Caco-2 (cell line): ENCODE measurements around the gene C5AR2. TPM values are rescaled to one million over a fixed set of nuclear protein-coding genes. Genes with fewer than 3 reads are reported as not detected.
"Not testable (repeated sequence)": the region's sequence is repeated elsewhere in the genome, so short reads cannot be mapped to it uniquely, and the experiment has no call there.

ENCODE experiments used
- BruUV-seq: library from RNA; stranded (reverse); fragments of 400-500 nt; replicated peaks from 2 replicates; lab custom pipeline; 2021; lab: Mats Ljungman, UMichigan
- CTCF ChIA-PET: fragments of 300-600 bp; sonication (Branson Sonifier 250); formaldehyde crosslinking; loops from one replicate; lab custom pipeline; 2022; ENCODE audit warnings: antibody characterized with exemption; lab: Charles Lee
- POLR2A ChIA-PET: fragments of 300-600 bp; sonication (Branson Sonifier 250); formaldehyde crosslinking; loops from one replicate; lab custom pipeline; 2022; ENCODE audit warnings: antibody characterized with exemption; lab: Charles Lee
- DNase-seq, 2 experiments: peaks; one replicate each; pipeline versions ENCODE4 v3.0.0 to v3.0.0-alpha.2; 2020 to 2022
- H3K27me3 ChIP-seq: replicated peaks from 2 replicates; pipeline ENCODE4 v1.6.0; 2011; ENCODE audit warnings: low read length; ENCODE audit not compliant: control insufficient read depth, insufficient read depth
- H3K36me3 ChIP-seq: 2 replicates; pipeline ENCODE4 v1.5.1; 2011; ENCODE audit warnings: low read length; ENCODE audit not compliant: control insufficient read depth, insufficient read depth
- H3K4me1 ChIP-seq: fragments of 250-450 bp; sonication (Bioruptor Pico); 2 replicates; pipeline ENCODE4 v1.5.1; 2020; ENCODE audit warnings: mild to moderate bottlenecking
- H3K4me3 ChIP-seq: 2 replicates; pipeline ENCODE4 v1.5.1; 2011; ENCODE audit warnings: low read depth, mild to moderate bottlenecking, control low read depth, low read length
- H3K9me3 ChIP-seq: fragments of 250-450 bp; sonication (Bioruptor Pico); 2 replicates; pipeline ENCODE4 v1.5.1; 2020; ENCODE audit warnings: mild to moderate bottlenecking, moderate library complexity
- H3K27ac Mint-ChIP-seq: one replicate; pipeline ENCODE4 v1.8.0; 2022; ENCODE audit warnings: mixed read lengths; ENCODE audit not compliant: unreplicated experiment
- H3K27me3 Mint-ChIP-seq: one replicate; pipeline ENCODE4 v1.8.0; 2022; ENCODE audit warnings: mixed read lengths; ENCODE audit not compliant: insufficient read depth, unreplicated experiment
- H3K36me3 Mint-ChIP-seq: one replicate; pipeline ENCODE4 v1.8.0; 2022; ENCODE audit warnings: mild to moderate bottlenecking, mixed read lengths; ENCODE audit not compliant: insufficient read depth, unreplicated experiment
- H3K4me1 Mint-ChIP-seq: one replicate; pipeline ENCODE4 v1.8.0; 2022; ENCODE audit warnings: low read depth, mixed read lengths; ENCODE audit not compliant: unreplicated experiment
- H3K4me3 Mint-ChIP-seq: one replicate; pipeline ENCODE4 v1.8.0; 2022; ENCODE audit warnings: mild to moderate bottlenecking, moderate library complexity, mixed read lengths; ENCODE audit not compliant: unreplicated experiment
- H3K9me3 Mint-ChIP-seq: one replicate; pipeline ENCODE4 v1.8.0; 2022; ENCODE audit warnings: mixed read lengths; ENCODE audit not compliant: unreplicated experiment
- CTCF ChIP-seq, 2 experiments: fragments of 200-600 bp in 1 of 2; IDR thresholded peaks; 1 replicate in 1 of 2; 2 replicates in 1 of 2; pipeline versions ENCODE4 v1.5.1 to v1.8.0; 2011 to 2022; ENCODE audit warnings: antibody characterized with exemption in 1 of 2, control low read depth in 1 of 2, inconsistent platforms in 1 of 2, low read depth in 1 of 2, low read length in 1 of 2, mild to moderate bottlenecking in 1 of 2, moderate library complexity in 1 of 2; ENCODE audit not compliant: insufficient read depth in 1 of 2, severe bottlenecking in 1 of 2, unreplicated experiment in 1 of 2
- intact Hi-C: fragments of 100-400 bp; cut with micrococcal nuclease; formaldehyde crosslinking; loops from one replicate; pipeline ENCODE4 v1.10.0; 2022; ENCODE audit not compliant: unreplicated experiment
- total RNA-seq: library from RNA; stranded (reverse); gene quantifications from 2 replicates; pipeline ENCODE4 v1.2.3, GENCODE V29; 2022

Gene C5AR2
- total RNA-seq, 1 experiment from 2014 or later = not detected

DNA sequence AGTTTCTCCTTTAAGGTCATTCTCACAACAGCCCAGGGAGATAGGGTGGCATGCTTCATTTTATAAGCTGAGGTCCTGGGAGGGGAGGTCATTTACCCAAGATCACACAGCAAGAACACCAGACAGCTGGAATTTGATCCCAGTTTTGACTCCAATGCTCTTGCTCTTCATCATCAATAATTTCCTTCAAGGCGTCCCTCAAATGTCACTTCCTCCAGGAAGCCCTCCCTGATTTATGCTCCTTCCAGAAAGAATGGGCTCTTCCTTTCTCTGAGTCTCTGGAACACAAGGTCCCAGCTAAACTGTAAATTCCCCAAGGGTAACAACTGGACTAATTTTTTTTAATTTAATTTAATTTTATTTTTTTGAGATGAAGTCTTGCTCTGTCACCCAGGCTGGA is 12.4 kb downstream of the C5AR2 start:
- Mint-ChIP-seq H3K27me3 (no peaks in the 10 kb centered on the region), H3K36me3 (peaks cover 6% of the 10 kb centered on the region), H3K9me3 (no peaks in the 10 kb centered on the region), H3K4me1 (peaks cover 11% of the 10 kb centered on the region), H3K27ac (no peak overlapping the region), H3K4me3 (no peak overlapping the region)
- no TSS peak for BruUV-seq
- H3K36me3 ChIP-seq = no peaks in the 10 kb centered on the region
- no peak for DNase-seq
- H3K9me3 ChIP-seq = no peaks in the 10 kb centered on the region; the same call in 1 of the 2 replicates
- ChIA-PET POLR2A (no interaction called here), CTCF (interaction anchor here (0.9 kb wide), 1 partner anchor 47 kb away, joined by 3 read pairs; no protein-coding TSS in a partner anchor)
- no peak for TF ChIP-seq CTCF (IDR thresholded peaks at IDR 0.05; ENCODE audit: insufficient read depth in 1 of 2, low read depth in 1 of 2, low read length in 1 of 2, severe bottlenecking in 1 of 2, unreplicated experiment in 1 of 2)
- H3K4me1 ChIP-seq = no peaks in the 10 kb centered on the region
- H3K4me3 ChIP-seq = no peak overlapping the region
- intact Hi-C loops = loop anchor here (10.0 kb wide), 1 partner anchor 80 kb away; no protein-coding TSS in a partner anchor
- H3K27me3 ChIP-seq = no peaks in the 10 kb centered on the region

DNA sequence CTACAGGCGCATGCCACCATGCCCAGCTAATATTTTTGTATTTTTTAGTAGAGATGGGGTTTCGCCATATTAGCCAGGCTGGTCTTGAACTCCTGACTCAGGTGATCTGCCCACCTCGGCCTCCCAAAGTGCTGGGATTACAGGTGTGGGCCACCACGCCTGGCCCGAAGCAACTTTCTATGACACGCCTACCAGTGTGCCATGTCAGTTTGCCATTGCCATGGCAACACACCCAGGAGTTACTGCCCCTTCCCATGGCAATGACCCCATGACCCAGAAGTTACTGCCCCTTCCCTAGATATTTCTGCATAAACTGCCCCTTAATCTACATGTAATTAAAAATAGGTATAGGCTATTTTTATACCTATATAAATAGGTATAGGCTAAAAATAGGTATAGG is 14.0 kb downstream of the C5AR2 start:
- H3K27me3 ChIP-seq, H3K36me3 ChIP-seq, H3K27me3 Mint-ChIP-seq, H3K4me1 ChIP-seq, BruUV-seq, H3K9me3 Mint-ChIP-seq, POLR2A ChIA-PET, H3K27ac Mint-ChIP-seq, DNase-seq, H3K9me3 ChIP-seq, H3K4me3 Mint-ChIP-seq, CTCF ChIA-PET, H3K4me3 ChIP-seq: not testable (repeated sequence)
- intact Hi-C loops = loop anchor here (5.0 to 10.0 kb wide), 2 partner anchors 49 to 79 kb away; no protein-coding TSS in a partner anchor
- Mint-ChIP-seq H3K4me1 (peaks cover 26% of the 10 kb centered on the region), H3K36me3 (peaks cover 22% of the 10 kb centered on the region)

DNA sequence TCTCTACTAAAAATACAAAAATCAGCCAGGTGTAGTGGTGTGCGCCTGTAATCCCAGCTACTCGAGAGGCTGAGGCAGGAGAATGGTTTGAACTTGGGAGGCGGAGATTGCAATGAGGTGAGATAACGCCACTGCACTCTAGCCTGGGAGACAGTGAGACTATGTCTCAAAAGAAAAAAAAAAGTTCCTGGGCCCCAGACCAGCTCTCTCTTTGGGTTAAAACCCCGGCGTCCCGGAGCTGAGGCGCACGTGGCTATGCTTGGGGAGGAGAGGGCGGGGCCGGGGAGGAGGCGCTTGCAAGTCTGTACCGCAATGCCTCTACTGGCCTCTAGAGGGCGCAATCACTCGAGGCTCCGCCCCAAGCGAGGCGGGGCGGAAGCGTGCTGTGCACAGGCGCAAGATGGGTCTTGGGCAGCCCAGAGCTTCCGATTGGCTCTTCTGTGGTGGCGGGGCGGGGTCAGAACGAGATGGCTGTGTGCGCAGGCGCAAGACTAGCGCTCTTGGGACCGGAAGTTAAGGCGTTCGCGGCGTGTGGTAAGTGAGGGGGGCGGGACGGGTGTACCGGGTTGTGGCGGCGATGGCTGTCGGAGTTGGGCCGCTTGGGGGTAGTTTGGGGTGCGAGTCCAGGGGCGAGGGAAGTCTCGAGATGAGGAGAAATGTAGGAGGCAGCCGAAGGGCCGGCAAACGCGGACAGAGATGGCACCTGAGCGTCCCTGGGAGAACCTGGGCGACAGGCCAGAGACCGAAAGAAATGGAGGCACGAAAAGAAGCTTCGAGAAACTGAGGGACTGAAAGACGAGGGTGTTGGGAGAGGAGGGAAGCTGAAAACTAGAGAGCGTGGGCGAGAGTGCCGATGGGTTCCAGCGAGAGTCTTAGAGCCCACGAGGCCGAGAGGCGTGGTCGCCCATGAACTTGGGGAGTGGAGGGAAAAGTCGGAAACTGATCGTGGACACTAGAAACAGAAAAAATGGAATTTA is 17.1 kb downstream of the C5AR2 start, which contains the start of gene DHX34:
TSS of gene DHX34 (plus strand) at position 497 of the 977 bp plus-strand sequence. CDS start 3,716 bp downstream, outside the sequence.
- Mint-ChIP-seq H3K4me3 (peak within 1 kb of the TSS; percentile 95), H3K9me3 (no peaks in the 10 kb centered on the region), H3K27ac (peak within 1 kb of the TSS; percentile 88), H3K4me1 (peaks cover 27% of the 10 kb centered on the region), H3K36me3 (peaks cover 44% of the 10 kb centered on the region), H3K27me3 (no peaks in the 10 kb centered on the region)
- peak; percentile 97 to 98 for TF ChIP-seq CTCF (IDR thresholded peaks at IDR 0.05; ENCODE audit: insufficient read depth in 1 of 2, low read depth in 1 of 2, low read length in 1 of 2, severe bottlenecking in 1 of 2, unreplicated experiment in 1 of 2)
- POLR2A ChIA-PET = interaction anchor here (0.6 to 1.7 kb wide), 13 partner anchors 8 to 236 kb away, joined by 3 to 33 read pairs (median 5); partner anchors contain the start of genes CCDC9, INAFM1 and ZC3H4
- Histone ChIP-seq H3K27me3 (no peaks in the 10 kb centered on the region), H3K36me3 (no peaks in the 10 kb centered on the region; the same call in 1 of the 2 replicates), H3K4me1 (no peaks in the 10 kb centered on the region), H3K9me3 (no peaks in the 10 kb centered on the region), H3K4me3 (peak within 1 kb of the TSS; percentile 86)
- CTCF ChIA-PET = interaction anchor here (0.5 to 1.9 kb wide), 42 partner anchors 8 to 992 kb away, joined by 3 to 30 read pairs (median 4); partner anchors contain the start of genes C5AR2, CCDC9, INAFM1 and NAPA
- peak; percentile 99 for DNase-seq
- no TSS peak for BruUV-seq
- intact Hi-C loops = loop anchor here (1.0 to 10.0 kb wide), 3 partner anchors 34 to 76 kb away; no protein-coding TSS in a partner anchor
